Loucy (cell line): Measurements from ENCODE around the gene GBP2.

Experiments used
- H2AFZ ChIP-seq: fragments of 200-600 bp; sonication (generic); 2 replicates; pipeline ENCODE4 v1.6.0; 2016; ENCODE audit warnings: antibody characterized with exemption, mild to moderate bottlenecking, low read length, moderate library complexity
- H3F3A ChIP-seq: fragments of 200-600 bp; 2 replicates; pipeline ENCODE4 v1.6.0; 2016; ENCODE audit warnings: antibody characterized with exemption, low read depth, mild to moderate bottlenecking
- H3K27me3 ChIP-seq: fragments of 200-600 bp; sonication (generic); 2 replicates; pipeline ENCODE4 v1.6.1; 2014; ENCODE audit warnings: low read length, mild to moderate bottlenecking; ENCODE audit not compliant: insufficient read depth, poor library complexity, severe bottlenecking
- H3K36me3 ChIP-seq: fragments of 200-600 bp; sonication (generic); 2 replicates; pipeline ENCODE4 v1.6.1; 2016; ENCODE audit warnings: low read length; ENCODE audit not compliant: insufficient read depth
- H3K4me1 ChIP-seq: fragments of 200-600 bp; sonication (generic); 2 replicates; pipeline ENCODE4 v1.5.1; 2014; ENCODE audit warnings: low read length, mild to moderate bottlenecking; ENCODE audit not compliant: insufficient read depth, poor library complexity, severe bottlenecking
- H3K4me2 ChIP-seq: fragments of 200-600 bp; sonication (generic); 2 replicates; pipeline ENCODE4 v1.6.0; 2014; ENCODE audit warnings: antibody characterized with exemption, low read length, low read depth, mild to moderate bottlenecking; ENCODE audit not compliant: poor library complexity, severe bottlenecking
- H3K4me3 ChIP-seq: fragments of 200-600 bp; sonication (generic); 2 replicates; pipeline ENCODE4 v1.5.1; 2014; ENCODE audit warnings: low read length, mild to moderate bottlenecking, mixed read lengths; ENCODE audit not compliant: poor library complexity, severe bottlenecking
- H3K79me2 ChIP-seq: fragments of 200-600 bp; sonication (generic); 2 replicates; pipeline ENCODE4 v1.6.1; 2014; ENCODE audit warnings: low read length; ENCODE audit not compliant: insufficient read depth
- H3K9ac ChIP-seq: fragments of 200-600 bp; sonication (generic); 2 replicates; pipeline ENCODE4 v1.6.0; 2014; ENCODE audit warnings: mild to moderate bottlenecking, low read depth, low read length, moderate library complexity; ENCODE audit not compliant: poor library complexity, severe bottlenecking
- H3K9me2 ChIP-seq: fragments of 200-600 bp; sonication (generic); replicated peaks from 2 replicates; pipeline ENCODE4 v1.6.1; 2016; ENCODE audit warnings: low read depth, low read length, mixed read lengths
- H3K9me3 ChIP-seq: fragments of 200-600 bp; sonication (generic); 2 replicates; pipeline ENCODE4 v1.6.1; 2014; ENCODE audit warnings: mild to moderate bottlenecking, antibody characterized with exemption, low read length, low read depth; ENCODE audit not compliant: insufficient read depth
- H4K20me1 ChIP-seq: fragments of 200-600 bp; sonication (generic); 2 replicates; pipeline ENCODE4 v1.6.0; 2014; ENCODE audit warnings: antibody characterized with exemption, low read length, mild to moderate bottlenecking; ENCODE audit not compliant: insufficient read depth, poor library complexity, severe bottlenecking
- CTCF ChIP-seq: fragments of 200-600 bp; sonication (generic); conservative IDR thresholded peaks from 2 replicates; pipeline ENCODE4 v1.5.1; 2014; ENCODE audit warnings: mild to moderate bottlenecking, antibody characterized with exemption, low read length
- EZH2phosphoT487 ChIP-seq: fragments of 200-600 bp; IDR thresholded peaks from 2 replicates; pipeline ENCODE4 v1.6.1; 2018; ENCODE audit warnings: antibody characterized with exemption, mild to moderate bottlenecking, moderate library complexity, borderline replicate concordance

GBP2 gene

GRCh38 chr1:89100412-89100811 lies 25.5 kb downstream of the GBP2 start:
- 0 out of 2 replicates have a peak, but pooled peaks cover 7% of the 10 kb centered on the region for H3K9me3 ChIP-seq
- H3K9me2 ChIP-seq: no peaks in the 10 kb centered on the region
- no peak overlapping the region for H3K4me2 ChIP-seq
- H2AFZ ChIP-seq: no peak overlapping the region
- H3K9ac ChIP-seq: no peak overlapping the region
- H3K27me3 ChIP-seq: no peaks in the 10 kb centered on the region
- no peaks in the 10 kb centered on the region for H3K79me2 ChIP-seq
- TF ChIP-seq EZH2phosphoT487 (no peak), CTCF (no peak)
- no peaks in the 10 kb centered on the region for H3K36me3 ChIP-seq
- no peaks in the 10 kb centered on the region for H4K20me1 ChIP-seq
- no peaks in the 10 kb centered on the region for H3F3A ChIP-seq
- peaks cover 4% of the 10 kb centered on the region for H3K4me1 ChIP-seq
- H3K4me3 ChIP-seq: no peak overlapping the region

GRCh38 chr1:89098857-89099256 lies 27.1 kb downstream of the GBP2 start:
- Histone ChIP-seq H3K9me3 (0 out of 2 replicates have a peak, but pooled peaks cover 7% of the 10 kb centered on the region), H3K4me3 (no peak overlapping the region), H3K4me1 (no peaks in the 10 kb centered on the region), H3K9me2 (no peaks in the 10 kb centered on the region), H3K79me2 (no peaks in the 10 kb centered on the region), H3K27me3 (no peaks in the 10 kb centered on the region), H3K36me3 (no peaks in the 10 kb centered on the region), H3K9ac (no peak overlapping the region), H4K20me1 (no peaks in the 10 kb centered on the region), H2AFZ (no peak overlapping the region), H3K4me2 (no peak overlapping the region), H3F3A (no peaks in the 10 kb centered on the region)
- TF ChIP-seq CTCF (no peak), EZH2phosphoT487 (no peak)

- Histone ChIP-seq H3K9ac (no peak overlapping the region), H3K36me3 (no peaks in the 10 kb centered on the region), H3K4me2 (no peak overlapping the region), H3K9me2 (no peaks in the 10 kb centered on the region), H3F3A (no peaks in the 10 kb centered on the region), H4K20me1 (no peaks in the 10 kb centered on the region), H3K4me1 (no peaks in the 10 kb centered on the region), H3K9me3 (0 out of 2 replicates have a peak, but pooled peaks cover 7% of the 10 kb centered on the region), H3K27me3 (no peaks in the 10 kb centered on the region), H3K4me3 (no peak overlapping the region), H2AFZ (no peak overlapping the region), H3K79me2 (no peaks in the 10 kb centered on the region)
- TF ChIP-seq CTCF: no peak
- TF ChIP-seq EZH2phosphoT487: no peak
Observed at GRCh38 chr1:89095737-89096136, 30.2 kb downstream of the GBP2 start.
